ENCODE data around the gene STARD8. TPM values are rescaled to one million over a fixed set of nuclear protein-coding genes. Genes with fewer than 3 reads are reported as not detected.

The STARD8 gene
- total RNA-seq, 1 donor from 2014 or later, result 9.9 TPM

DNA sequence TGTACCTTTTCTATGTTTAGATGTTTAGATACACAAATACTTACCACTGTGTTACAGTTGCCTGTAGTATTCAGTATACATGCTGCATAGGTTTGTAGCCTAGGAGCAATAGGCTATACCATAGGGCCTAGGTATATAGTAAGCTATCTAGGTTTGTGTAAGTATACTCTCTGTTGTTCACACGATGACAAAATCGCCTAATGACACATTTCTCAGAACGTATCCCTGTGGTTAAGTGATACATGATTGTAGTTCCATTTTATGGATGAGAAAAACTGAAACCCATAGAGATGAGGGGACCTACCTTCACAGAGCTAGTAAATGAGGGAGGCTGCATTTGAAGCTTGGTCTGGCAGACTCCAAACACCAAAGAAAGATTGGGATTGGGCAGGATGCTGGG is 102.0 kb downstream of the STARD8 start:
- Mint-ChIP-seq H3K27ac (no peak overlapping the region), H3K9me3 (no peaks in the 10 kb centered on the region), H3K4me1 (ENCODE audit: unreplicated experiment) (no peaks in the 10 kb centered on the region), H3K36me3 (no peaks in the 10 kb centered on the region), H3K27me3 (no peaks in the 10 kb centered on the region), H3K4me3 (no peak overlapping the region)
- TF ChIP-seq, protein P1, sequence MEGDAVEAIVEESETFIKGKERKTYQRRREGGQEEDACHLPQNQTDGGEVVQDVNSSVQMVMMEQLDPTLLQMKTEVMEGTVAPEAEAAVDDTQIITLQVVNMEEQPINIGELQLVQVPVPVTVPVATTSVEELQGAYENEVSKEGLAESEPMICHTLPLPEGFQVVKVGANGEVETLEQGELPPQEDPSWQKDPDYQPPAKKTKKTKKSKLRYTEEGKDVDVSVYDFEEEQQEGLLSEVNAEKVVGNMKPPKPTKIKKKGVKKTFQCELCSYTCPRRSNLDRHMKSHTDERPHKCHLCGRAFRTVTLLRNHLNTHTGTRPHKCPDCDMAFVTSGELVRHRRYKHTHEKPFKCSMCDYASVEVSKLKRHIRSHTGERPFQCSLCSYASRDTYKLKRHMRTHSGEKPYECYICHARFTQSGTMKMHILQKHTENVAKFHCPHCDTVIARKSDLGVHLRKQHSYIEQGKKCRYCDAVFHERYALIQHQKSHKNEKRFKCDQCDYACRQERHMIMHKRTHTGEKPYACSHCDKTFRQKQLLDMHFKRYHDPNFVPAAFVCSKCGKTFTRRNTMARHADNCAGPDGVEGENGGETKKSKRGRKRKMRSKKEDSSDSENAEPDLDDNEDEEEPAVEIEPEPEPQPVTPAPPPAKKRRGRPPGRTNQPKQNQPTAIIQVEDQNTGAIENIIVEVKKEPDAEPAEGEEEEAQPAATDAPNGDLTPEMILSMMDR (conservative IDR thresholded peaks at IDR 0.05), result no peak
- DNase-seq (ENCODE audit: extremely low spot score, unreplicated experiment), result no peak

DNA sequence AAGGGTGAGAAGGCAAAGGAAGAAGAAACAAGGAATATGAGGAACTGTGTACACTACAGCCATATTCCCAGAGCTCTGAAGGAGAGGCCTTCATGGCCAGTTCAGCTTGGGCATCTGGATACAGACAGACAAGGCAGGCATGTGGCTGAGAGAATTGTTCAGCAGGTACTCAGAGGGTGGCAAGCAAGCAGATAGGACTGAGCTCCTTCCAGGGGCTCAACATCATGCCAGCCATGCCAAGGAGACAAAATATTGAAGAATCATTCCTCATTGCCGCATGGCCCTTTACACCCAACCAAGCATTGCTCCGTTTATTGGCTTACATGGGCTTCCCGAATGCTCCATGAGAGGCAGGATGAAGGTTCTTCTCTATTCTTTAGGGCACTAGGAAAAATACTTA is 102.8 kb downstream of the STARD8 start:
- no peak overlapping the region for H3K4me3 Mint-ChIP-seq
- peak; percentile 22 for DNase-seq (ENCODE audit: extremely low spot score, unreplicated experiment)
- H3K27me3 Mint-ChIP-seq, result no peaks in the 10 kb centered on the region
- H3K36me3 Mint-ChIP-seq, result no peaks in the 10 kb centered on the region
- no peaks in the 10 kb centered on the region for H3K9me3 Mint-ChIP-seq
- no peak overlapping the region for H3K27ac Mint-ChIP-seq
- TF ChIP-seq, protein P1 (conservative IDR thresholded peaks at IDR 0.05), result no peak
- no peaks in the 10 kb centered on the region for H3K4me1 Mint-ChIP-seq (ENCODE audit: unreplicated experiment)

DNA sequence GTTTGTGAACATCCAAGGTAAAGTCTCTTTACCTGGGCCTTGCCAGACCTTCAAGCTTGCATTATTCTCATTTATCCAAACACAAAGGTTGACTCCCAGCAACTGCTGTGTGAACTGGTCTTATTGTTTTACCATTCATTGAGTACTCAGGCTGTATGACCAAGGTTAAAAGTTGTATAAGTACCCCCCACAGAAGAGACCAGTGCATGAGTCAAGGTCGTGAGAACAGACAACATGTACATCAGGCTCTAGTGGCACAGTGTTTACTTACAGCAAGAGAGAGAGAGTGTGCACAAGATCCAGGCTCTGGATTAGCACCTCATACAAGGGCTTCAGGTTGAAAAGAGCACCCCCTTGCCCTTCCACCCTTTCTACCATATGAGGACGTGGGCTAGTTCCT is 103.9 kb downstream of the STARD8 start:
- no peaks in the 10 kb centered on the region for H3K9me3 Mint-ChIP-seq
- H3K27me3 Mint-ChIP-seq, result no peaks in the 10 kb centered on the region
- no peaks in the 10 kb centered on the region for H3K4me1 Mint-ChIP-seq (ENCODE audit: unreplicated experiment)
- no peaks in the 10 kb centered on the region for H3K36me3 Mint-ChIP-seq
- no peak overlapping the region for H3K27ac Mint-ChIP-seq
- H3K4me3 Mint-ChIP-seq, result no peak overlapping the region
- peak; percentile 25 for DNase-seq (ENCODE audit: extremely low spot score, unreplicated experiment)
- TF ChIP-seq, protein P1 (conservative IDR thresholded peaks at IDR 0.05), result no peak

DNA sequence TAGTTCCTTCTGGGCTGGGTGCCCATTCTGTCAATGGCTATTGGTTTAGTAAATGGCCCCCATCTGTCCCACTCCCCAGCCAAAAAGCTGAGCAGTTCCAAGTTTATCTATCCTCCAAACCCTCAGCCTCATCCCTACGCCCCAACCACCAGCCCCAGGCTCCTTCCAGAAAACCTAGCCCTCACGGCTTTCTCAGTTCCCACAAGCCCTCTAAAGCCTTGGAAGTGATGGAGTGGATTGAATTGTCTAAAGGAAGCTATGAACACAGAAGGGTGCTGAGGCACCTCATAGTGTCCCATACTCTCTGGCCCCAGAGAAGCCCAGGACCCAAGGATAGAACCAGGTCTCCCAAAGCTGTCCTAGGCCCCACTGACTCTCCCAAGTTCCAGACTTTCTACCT is 105.8 kb downstream of the STARD8 start:
- H3K27me3 Mint-ChIP-seq, result no peaks in the 10 kb centered on the region
- TF ChIP-seq, protein P1 (conservative IDR thresholded peaks at IDR 0.05), result no peak
- no peaks in the 10 kb centered on the region for H3K4me1 Mint-ChIP-seq (ENCODE audit: unreplicated experiment)
- DNase-seq (ENCODE audit: extremely low spot score, unreplicated experiment), result no peak
- no peaks in the 10 kb centered on the region for H3K36me3 Mint-ChIP-seq
- no peak overlapping the region for H3K27ac Mint-ChIP-seq
- H3K9me3 Mint-ChIP-seq, result no peaks in the 10 kb centered on the region
- H3K4me3 Mint-ChIP-seq, result no peak overlapping the region

DNA sequence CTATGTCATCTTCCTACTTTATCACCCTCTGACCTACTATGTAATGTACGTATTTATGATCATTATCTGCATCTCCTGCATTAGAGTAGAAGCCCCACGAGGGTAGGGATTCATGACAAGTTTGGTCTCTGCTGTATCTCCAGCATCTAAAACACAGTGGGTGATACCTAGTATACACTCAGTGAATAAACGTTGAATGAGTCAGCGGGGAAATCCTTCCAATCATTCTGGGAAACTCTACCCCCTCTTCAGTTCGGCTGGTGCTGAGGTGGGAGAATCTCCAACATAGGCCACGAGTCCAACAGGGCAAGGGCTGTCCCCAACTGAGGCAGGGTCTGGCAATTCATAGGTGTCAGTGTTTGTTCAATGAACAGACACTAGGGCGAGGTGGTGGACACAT is 106.9 kb downstream of the STARD8 start:
- H3K4me1 Mint-ChIP-seq (ENCODE audit: unreplicated experiment), result no peaks in the 10 kb centered on the region

More for the DNA sequence above, 106.9 kb downstream of the STARD8 start:
- no peak for DNase-seq (ENCODE audit: extremely low spot score, unreplicated experiment)
- Mint-ChIP-seq H3K4me3 (no peak overlapping the region), H3K27me3 (no peaks in the 10 kb centered on the region), H3K36me3 (no peaks in the 10 kb centered on the region), H3K9me3 (no peaks in the 10 kb centered on the region), H3K27ac (no peak overlapping the region)
- TF ChIP-seq, protein P1 (conservative IDR thresholded peaks at IDR 0.05), result no peak

All from type B pancreatic cell (in vitro differentiated cells).